Loucy (cell line): ENCODE data around the gene HS6ST2.

Experiments used
- H2AFZ ChIP-seq: fragments of 200-600 bp; sonication (generic); 2 replicates; pipeline ENCODE4 v1.6.0; 2016; ENCODE audit warnings: antibody characterized with exemption, mild to moderate bottlenecking, low read length, moderate library complexity
- H3F3A ChIP-seq: fragments of 200-600 bp; 2 replicates; pipeline ENCODE4 v1.6.0; 2016; ENCODE audit warnings: antibody characterized with exemption, low read depth, mild to moderate bottlenecking
- H3K27me3 ChIP-seq: fragments of 200-600 bp; sonication (generic); 2 replicates; pipeline ENCODE4 v1.6.1; 2014; ENCODE audit warnings: low read length, mild to moderate bottlenecking; ENCODE audit not compliant: insufficient read depth, poor library complexity, severe bottlenecking
- H3K36me3 ChIP-seq: fragments of 200-600 bp; sonication (generic); 2 replicates; pipeline ENCODE4 v1.6.1; 2016; ENCODE audit warnings: low read length; ENCODE audit not compliant: insufficient read depth
- H3K4me1 ChIP-seq: fragments of 200-600 bp; sonication (generic); 2 replicates; pipeline ENCODE4 v1.5.1; 2014; ENCODE audit warnings: low read length, mild to moderate bottlenecking; ENCODE audit not compliant: insufficient read depth, poor library complexity, severe bottlenecking
- H3K4me2 ChIP-seq: fragments of 200-600 bp; sonication (generic); 2 replicates; pipeline ENCODE4 v1.6.0; 2014; ENCODE audit warnings: antibody characterized with exemption, low read length, low read depth, mild to moderate bottlenecking; ENCODE audit not compliant: poor library complexity, severe bottlenecking
- H3K4me3 ChIP-seq: fragments of 200-600 bp; sonication (generic); 2 replicates; pipeline ENCODE4 v1.5.1; 2014; ENCODE audit warnings: low read length, mild to moderate bottlenecking, mixed read lengths; ENCODE audit not compliant: poor library complexity, severe bottlenecking
- H3K79me2 ChIP-seq: fragments of 200-600 bp; sonication (generic); 2 replicates; pipeline ENCODE4 v1.6.1; 2014; ENCODE audit warnings: low read length; ENCODE audit not compliant: insufficient read depth
- H3K9ac ChIP-seq: fragments of 200-600 bp; sonication (generic); 2 replicates; pipeline ENCODE4 v1.6.0; 2014; ENCODE audit warnings: mild to moderate bottlenecking, low read depth, low read length, moderate library complexity; ENCODE audit not compliant: poor library complexity, severe bottlenecking
- H3K9me2 ChIP-seq: fragments of 200-600 bp; sonication (generic); replicated peaks from 2 replicates; pipeline ENCODE4 v1.6.1; 2016; ENCODE audit warnings: low read depth, low read length, mixed read lengths
- H3K9me3 ChIP-seq: fragments of 200-600 bp; sonication (generic); 2 replicates; pipeline ENCODE4 v1.6.1; 2014; ENCODE audit warnings: mild to moderate bottlenecking, antibody characterized with exemption, low read length, low read depth; ENCODE audit not compliant: insufficient read depth
- H4K20me1 ChIP-seq: fragments of 200-600 bp; sonication (generic); 2 replicates; pipeline ENCODE4 v1.6.0; 2014; ENCODE audit warnings: antibody characterized with exemption, low read length, mild to moderate bottlenecking; ENCODE audit not compliant: insufficient read depth, poor library complexity, severe bottlenecking
- EZH2phosphoT487 ChIP-seq: fragments of 200-600 bp; IDR thresholded peaks from 2 replicates; pipeline ENCODE4 v1.6.1; 2018; ENCODE audit warnings: antibody characterized with exemption, mild to moderate bottlenecking, moderate library complexity, borderline replicate concordance
- TF ChIP-seq, protein P1 (sequence below): fragments of 200-600 bp; sonication (generic); conservative IDR thresholded peaks from 2 replicates; pipeline ENCODE4 v1.5.1; 2014; ENCODE audit warnings: mild to moderate bottlenecking, antibody characterized with exemption, low read length

The HS6ST2 gene

GRCh38 chrX:132822634-132823012 is 135.8 kb downstream of the HS6ST2 start:
- Histone ChIP-seq H3K4me1 (no peaks in the 10 kb centered on the region), H3K79me2 (no peaks in the 10 kb centered on the region), H3K4me2 (no peak overlapping the region), H3K9me2 (no peaks in the 10 kb centered on the region), H3K27me3 (no peaks in the 10 kb centered on the region), H3K36me3 (no peaks in the 10 kb centered on the region), H3F3A (no peaks in the 10 kb centered on the region), H3K4me3 (no peak overlapping the region), H3K9ac (no peak overlapping the region), H2AFZ (peak overlapping the region; percentile 2; the same call in 1 of the 2 replicates), H3K9me3 (no peaks in the 10 kb centered on the region), H4K20me1 (no peaks in the 10 kb centered on the region)
- no peak for TF ChIP-seq EZH2phosphoT487
- TF ChIP-seq, protein P1, sequence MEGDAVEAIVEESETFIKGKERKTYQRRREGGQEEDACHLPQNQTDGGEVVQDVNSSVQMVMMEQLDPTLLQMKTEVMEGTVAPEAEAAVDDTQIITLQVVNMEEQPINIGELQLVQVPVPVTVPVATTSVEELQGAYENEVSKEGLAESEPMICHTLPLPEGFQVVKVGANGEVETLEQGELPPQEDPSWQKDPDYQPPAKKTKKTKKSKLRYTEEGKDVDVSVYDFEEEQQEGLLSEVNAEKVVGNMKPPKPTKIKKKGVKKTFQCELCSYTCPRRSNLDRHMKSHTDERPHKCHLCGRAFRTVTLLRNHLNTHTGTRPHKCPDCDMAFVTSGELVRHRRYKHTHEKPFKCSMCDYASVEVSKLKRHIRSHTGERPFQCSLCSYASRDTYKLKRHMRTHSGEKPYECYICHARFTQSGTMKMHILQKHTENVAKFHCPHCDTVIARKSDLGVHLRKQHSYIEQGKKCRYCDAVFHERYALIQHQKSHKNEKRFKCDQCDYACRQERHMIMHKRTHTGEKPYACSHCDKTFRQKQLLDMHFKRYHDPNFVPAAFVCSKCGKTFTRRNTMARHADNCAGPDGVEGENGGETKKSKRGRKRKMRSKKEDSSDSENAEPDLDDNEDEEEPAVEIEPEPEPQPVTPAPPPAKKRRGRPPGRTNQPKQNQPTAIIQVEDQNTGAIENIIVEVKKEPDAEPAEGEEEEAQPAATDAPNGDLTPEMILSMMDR, result no peak

DNA sequence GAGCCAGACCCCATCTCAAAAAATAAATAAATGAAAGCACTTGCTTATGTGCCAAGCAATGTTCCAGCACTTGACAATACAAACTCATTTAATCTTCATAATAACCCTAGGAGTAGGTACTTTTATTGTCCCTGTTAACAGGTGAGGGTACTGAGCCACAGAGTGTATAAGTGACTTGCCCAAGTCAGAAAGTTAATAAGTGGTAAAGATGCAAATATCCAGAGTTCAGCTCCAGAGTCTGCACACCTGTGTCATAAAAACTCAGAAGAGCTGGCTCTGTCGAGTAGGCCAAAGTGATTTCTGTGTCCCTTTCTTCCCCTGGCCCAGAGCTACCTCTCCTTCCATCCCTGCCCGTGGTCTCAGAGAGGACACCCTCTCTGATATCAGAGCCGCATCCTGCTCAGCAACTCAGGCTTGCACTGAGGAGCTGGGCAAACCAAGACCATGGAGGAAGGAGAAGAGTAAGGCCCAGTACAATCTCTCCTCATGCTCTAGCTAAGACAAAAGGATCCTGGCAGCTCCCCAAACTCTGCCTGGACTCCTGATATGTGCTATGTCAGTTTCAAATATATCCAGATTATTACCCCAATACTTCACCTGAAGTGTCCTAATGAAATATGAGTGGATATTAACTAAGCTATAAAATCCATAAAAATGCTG is 136.3 kb downstream of the HS6ST2 start:
- H3K79me2 ChIP-seq, result no peaks in the 10 kb centered on the region
- H3K9me3 ChIP-seq, result no peaks in the 10 kb centered on the region
- H3K9ac ChIP-seq, result no peak overlapping the region
- no peaks in the 10 kb centered on the region for H3F3A ChIP-seq
- H3K4me2 ChIP-seq, result no peak overlapping the region
- no peaks in the 10 kb centered on the region for H3K36me3 ChIP-seq
- peak overlapping the region; percentile 2; the same call in 1 of the 2 replicates for H2AFZ ChIP-seq
- H4K20me1 ChIP-seq, result no peaks in the 10 kb centered on the region
- TF ChIP-seq, protein P1, result no peak
- TF ChIP-seq EZH2phosphoT487, result no peak
- no peak overlapping the region for H3K4me3 ChIP-seq
- no peaks in the 10 kb centered on the region for H3K9me2 ChIP-seq
- no peaks in the 10 kb centered on the region for H3K27me3 ChIP-seq
- H3K4me1 ChIP-seq, result no peaks in the 10 kb centered on the region

DNA sequence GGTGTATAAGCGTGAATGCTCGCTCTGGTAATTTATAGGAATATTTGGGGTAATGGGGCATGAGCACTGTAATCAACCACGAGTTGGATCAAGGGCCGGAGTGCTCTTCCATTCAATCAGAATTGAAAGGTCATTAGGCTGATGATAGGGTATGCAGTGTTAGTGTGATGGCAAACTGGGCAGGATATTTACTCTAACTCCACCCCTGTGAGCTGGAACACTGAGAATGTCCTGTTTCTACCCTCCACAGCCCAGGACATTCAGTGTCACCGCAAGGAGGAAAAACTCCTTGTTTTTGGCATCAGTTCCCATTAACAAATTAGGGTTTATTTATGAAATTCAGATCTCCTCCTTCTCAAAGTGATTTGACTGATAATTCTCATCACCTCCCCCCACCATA is 137.8 kb downstream of the HS6ST2 start:
- no peaks in the 10 kb centered on the region for H3K79me2 ChIP-seq
- H3K9ac ChIP-seq, result no peak overlapping the region
- no peaks in the 10 kb centered on the region for H3K9me3 ChIP-seq
- TF ChIP-seq, protein P1, result no peak
- no peaks in the 10 kb centered on the region for H4K20me1 ChIP-seq
- H3K9me2 ChIP-seq, result no peaks in the 10 kb centered on the region
- H3K4me1 ChIP-seq, result no peaks in the 10 kb centered on the region
- no peaks in the 10 kb centered on the region for H3F3A ChIP-seq
- H3K27me3 ChIP-seq, result no peaks in the 10 kb centered on the region
- no peak overlapping the region for H3K4me2 ChIP-seq
- H3K4me3 ChIP-seq, result no peak overlapping the region
- no peak overlapping the region for H2AFZ ChIP-seq
- no peaks in the 10 kb centered on the region for H3K36me3 ChIP-seq
